ENCODE measurements around the gene TMEM9. TPM values are rescaled to one million over a fixed set of nuclear protein-coding genes. Genes with fewer than 3 reads are reported as not detected.

The TMEM9 gene
- total and polyA plus RNA-seq, 2 donors (not counting 3 experiments of a cell fraction or from before 2014, with no cell fraction given) = 39.3 to 96.1 TPM

- Histone ChIP-seq H3K79me2 (ENCODE audit: control insufficient read depth, insufficient read depth, low read length) (no peaks in the 10 kb centered on the region), H2AFZ (ENCODE audit: low read depth, low read length) (no peak overlapping the region), H4K20me1 (replicated peaks; ENCODE audit: control insufficient read depth, extremely low read depth, insufficient read depth, low read length) (no peaks in the 10 kb centered on the region), H3K4me3 (replicated peaks in 1 of 3; ENCODE audit: insufficient read depth in 1 of 3, low read depth in 1 of 3, low read length in 3 of 3) (no peak overlapping the region), H3K36me3 (ENCODE audit: control insufficient read depth in 2 of 2, extremely low read depth in 1 of 2, insufficient read depth in 2 of 2, low read length in 2 of 2) (no peaks in the 10 kb centered on the region), H3K27me3 (ENCODE audit: control insufficient read depth in 2 of 2, insufficient read depth in 2 of 2, low read length in 2 of 2) (peaks cover 4 to 14% of the 10 kb centered on the region in 2 experiments), H3K9me1 (replicated peaks; ENCODE audit: control insufficient read depth, extremely low read depth, insufficient read depth, low read length) (no peaks in the 10 kb centered on the region), H3K4me1 (ENCODE audit: control insufficient read depth, extremely low read depth, insufficient read depth, low read length) (no peaks in the 10 kb centered on the region), H3K4me2 (ENCODE audit: insufficient read depth, low read length) (no peak overlapping the region), H3K9ac (replicated peaks; ENCODE audit: extremely low read depth, insufficient read depth, low read length) (no peak overlapping the region), H3K9me3 (replicated peaks; ENCODE audit: control insufficient read depth, insufficient read depth, low read length) (no peaks in the 10 kb centered on the region), H3K27ac (ENCODE audit: insufficient read depth, low read depth, low read length) (no peak overlapping the region)
- POLR2A ChIA-PET = interaction anchor here (0.6 kb wide), 1 partner anchor 753 kb away, joined by 3 read pairs; no protein-coding TSS in a partner anchor
- no peak for DNase-seq (ENCODE audit: low read depth, low spot score)
- no peak for FAIRE-seq
- BruUV-seq (replicated peaks) = no TSS peak
- TF ChIP-seq JUN (IDR thresholded peaks at IDR 0.05; ENCODE audit: borderline replicate concordance, insufficient read depth, insufficient read length, low read depth) = no peak
- no peak for TF ChIP-seq MYC (IDR thresholded peaks at IDR 0.05; ENCODE audit: low read depth, low read length)
- no peak for TF ChIP-seq POLR2A (IDR thresholded peaks at IDR 0.05; ENCODE audit: low read depth, low read length)
- no peak for TF ChIP-seq GATA2 (IDR thresholded peaks at IDR 0.05; ENCODE audit: insufficient read depth, insufficient read length, low read depth, low read length)
- TF ChIP-seq, protein P1, sequence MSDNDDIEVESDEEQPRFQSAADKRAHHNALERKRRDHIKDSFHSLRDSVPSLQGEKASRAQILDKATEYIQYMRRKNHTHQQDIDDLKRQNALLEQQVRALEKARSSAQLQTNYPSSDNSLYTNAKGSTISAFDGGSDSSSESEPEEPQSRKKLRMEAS (IDR thresholded peaks at IDR 0.05; ENCODE audit: insufficient read depth, insufficient read length) = no peak
- no peak for TF ChIP-seq EZH2 (IDR thresholded peaks at IDR 0.05; ENCODE audit: borderline replicate concordance, low read depth, low read length, severe bottlenecking)
- no peak for TF ChIP-seq FOS (IDR thresholded peaks at IDR 0.05; ENCODE audit: borderline replicate concordance, insufficient read depth, low read length)
- TF ChIP-seq CTCF (IDR thresholded peaks at IDR 0.05; ENCODE audit: extremely low read depth in 1 of 2, insufficient read depth in 1 of 2, low read depth in 1 of 2, low read length in 2 of 2) = no peak
- no peak for TF ChIP-seq POLR2AphosphoS5 (IDR thresholded peaks at IDR 0.05; ENCODE audit: insufficient read depth, low read depth, low read length)
- CTCF ChIA-PET = interaction anchor here (1.0 to 2.9 kb wide), 4 partner anchors 18 to 124 kb away, joined by 3 to 8 read pairs (median 6); no protein-coding TSS in a partner anchor
- dilution Hi-C loops (cut with MboI; ENCODE audit: extremely low pct_ligation_motif_present, low sequenced_read_pairs) = no loop called here
- intact Hi-C loops (cut with micrococcal nuclease) = no loop called here
These were observed 58.2 kb downstream of the TMEM9 start for GRCh38 chr1:201096041-201096461.
